NCI-H2227 (cell line): ENCODE results near the gene CSNK2B.

Source experiments
- DNase-seq: peaks from one replicate; lab custom pipeline; 2025; ENCODE audit not compliant: unreplicated experiment; lab: John Stamatoyannopoulos, UW

The CSNK2B gene

DNA sequence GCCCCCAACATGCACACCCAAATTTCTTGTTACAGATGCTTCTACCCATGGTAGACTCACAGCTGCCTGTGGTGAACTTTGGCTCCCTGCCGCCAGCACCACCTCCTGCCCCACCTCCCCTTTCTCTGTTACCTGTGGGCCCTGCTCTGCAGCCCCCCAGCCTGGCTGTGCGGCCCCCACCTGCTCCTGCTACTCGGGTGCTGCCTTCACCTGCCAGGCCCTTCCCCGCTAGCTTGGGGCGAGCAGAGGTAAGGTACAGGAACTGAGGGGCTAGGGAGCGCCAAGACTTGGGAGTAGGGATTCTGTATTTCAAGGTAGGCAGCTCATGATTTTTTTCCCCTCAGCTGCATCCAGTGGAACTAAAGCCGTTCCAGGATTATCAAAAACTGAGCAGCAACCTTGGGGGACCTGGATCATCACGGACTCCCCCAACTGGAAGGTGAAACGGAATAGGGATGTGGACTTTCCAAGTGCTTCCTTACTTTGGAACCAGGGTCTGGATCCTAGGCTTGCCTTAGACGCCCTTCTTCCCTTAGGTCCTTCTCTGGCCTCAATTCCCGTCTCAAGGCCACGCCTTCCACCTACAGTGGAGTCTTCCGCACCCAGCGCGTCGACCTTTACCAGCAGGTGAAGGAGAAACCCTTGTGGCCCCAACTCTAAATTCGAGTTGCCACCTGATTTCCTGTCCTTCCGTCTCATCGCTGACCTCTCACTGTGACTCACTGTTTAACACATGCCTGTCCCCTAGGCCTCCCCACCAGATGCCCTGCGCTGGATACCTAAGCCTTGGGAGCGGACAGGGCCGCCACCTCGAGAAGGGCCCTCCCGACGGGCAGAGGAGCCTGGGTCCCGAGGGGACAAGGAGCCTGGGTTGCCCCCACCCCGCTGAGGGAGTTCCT, 28.9 kb upstream of the CSNK2B start:
- no peak for DNase-seq

DNA sequence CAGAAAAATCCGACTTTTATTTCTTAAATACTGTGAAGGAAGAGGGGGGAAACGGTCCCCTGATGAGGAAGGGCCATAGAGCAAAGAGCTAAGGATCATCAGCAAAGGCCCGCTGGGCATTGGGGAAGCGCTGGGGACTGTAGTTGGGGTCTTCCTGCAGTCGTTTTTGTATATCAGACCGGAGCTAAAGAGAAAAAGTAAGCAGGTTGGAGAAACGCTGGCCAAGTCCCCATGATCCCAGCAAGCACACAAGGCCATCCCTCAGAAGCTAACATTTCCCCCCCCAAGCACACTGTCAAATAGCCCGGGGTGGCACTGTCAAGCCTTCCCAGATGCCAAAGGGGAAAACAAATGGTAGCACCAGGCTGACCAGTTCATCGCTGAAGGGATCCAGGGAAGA, 26.8 kb upstream of the CSNK2B start:
- DNase-seq: no peak

GRCh38 chr6:31639449-31639861, 26.4 kb upstream of the CSNK2B start:
- DNase-seq: no peak

- no peak for DNase-seq
Observed at GRCh38 chr6:31640612-31641011, 25.3 kb upstream of the CSNK2B start.

- no peak for DNase-seq
Observed at GRCh38 chr6:31641370-31641769, 24.5 kb upstream of the CSNK2B start.

GRCh38 chr6:31642798-31643570, 22.9 kb upstream of the CSNK2B start:
- no peak for DNase-seq

DNA sequence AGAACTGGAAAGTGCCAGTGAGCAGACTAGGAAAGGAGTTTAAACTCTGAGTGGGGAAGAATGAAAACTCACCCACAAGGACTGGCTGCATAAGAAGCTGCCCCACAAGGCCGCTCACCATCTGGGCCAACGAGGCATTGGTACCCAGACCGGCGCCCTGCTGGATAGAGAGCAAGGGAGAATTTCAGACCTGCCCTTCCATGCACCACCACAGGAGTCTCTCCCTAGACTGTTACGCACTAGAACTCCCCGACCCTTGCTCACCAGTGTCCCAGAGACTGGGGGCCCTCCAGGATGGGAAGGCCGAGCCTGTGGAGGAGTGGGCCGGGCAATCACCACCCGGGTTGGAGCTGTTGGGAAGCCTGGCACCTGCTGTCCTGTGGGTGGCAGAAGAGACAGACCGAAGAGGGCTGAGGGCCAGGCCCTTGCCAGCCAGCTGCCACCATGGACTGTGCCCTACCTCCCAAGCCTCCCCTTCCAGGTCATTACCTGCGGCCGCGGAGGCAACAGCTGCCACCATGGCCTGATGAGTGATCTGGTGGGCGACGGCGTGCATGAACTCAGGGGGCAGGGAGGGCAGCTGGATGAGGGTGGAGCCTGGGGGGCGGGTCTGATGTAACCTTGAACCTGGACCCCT, 21.9 kb upstream of the CSNK2B start:
- no peak for DNase-seq

- DNase-seq: no peak
Observed at GRCh38 chr6:31645325-31645724, 20.6 kb upstream of the CSNK2B start.

DNA sequence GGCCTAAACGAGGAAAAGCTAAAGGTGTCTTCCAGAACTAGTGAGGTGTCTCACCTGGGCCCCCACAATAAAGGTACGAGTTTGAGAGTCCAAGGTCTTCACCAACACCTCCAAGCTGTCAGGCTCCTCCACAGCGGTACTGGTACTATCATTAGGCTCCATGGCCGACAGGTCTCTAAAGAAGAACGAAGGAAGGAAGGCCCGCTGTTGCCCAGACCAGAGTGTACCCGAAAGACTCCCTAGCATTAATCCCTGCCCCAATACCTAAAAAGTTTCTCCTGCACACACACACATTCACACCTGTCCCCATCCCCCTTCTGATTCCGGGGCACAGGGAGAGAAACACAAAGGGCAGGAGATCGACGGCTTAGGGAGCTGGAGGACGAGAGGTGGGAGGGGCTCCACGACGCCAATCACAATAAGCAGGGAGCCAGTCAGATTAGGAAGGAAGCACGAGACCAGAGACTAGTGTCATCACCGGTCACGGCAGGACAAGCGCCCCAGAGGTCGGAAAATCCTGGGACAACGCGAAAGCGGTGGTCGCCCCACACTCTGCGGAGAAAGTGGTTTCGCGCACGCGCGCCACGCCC, 14.2 kb upstream of the CSNK2B start:
- peak; percentile 92 for DNase-seq

- peak; percentile 98 for DNase-seq
Observed at GRCh38 chr6:31652925-31653724, 12.8 kb upstream of the CSNK2B start.

- no peak for DNase-seq
Observed at GRCh38 chr6:31654574-31655348, 11.1 kb upstream of the CSNK2B start.

- DNase-seq: no peak
Observed at GRCh38 chr6:31655349-31656237, 10.3 kb upstream of the CSNK2B start, which contains the start of gene APOM. Gene APOM, plus strand, starts transcription at chr6:31655894. Its CDS starts 73 bp downstream, at chr6:31655967.

DNA sequence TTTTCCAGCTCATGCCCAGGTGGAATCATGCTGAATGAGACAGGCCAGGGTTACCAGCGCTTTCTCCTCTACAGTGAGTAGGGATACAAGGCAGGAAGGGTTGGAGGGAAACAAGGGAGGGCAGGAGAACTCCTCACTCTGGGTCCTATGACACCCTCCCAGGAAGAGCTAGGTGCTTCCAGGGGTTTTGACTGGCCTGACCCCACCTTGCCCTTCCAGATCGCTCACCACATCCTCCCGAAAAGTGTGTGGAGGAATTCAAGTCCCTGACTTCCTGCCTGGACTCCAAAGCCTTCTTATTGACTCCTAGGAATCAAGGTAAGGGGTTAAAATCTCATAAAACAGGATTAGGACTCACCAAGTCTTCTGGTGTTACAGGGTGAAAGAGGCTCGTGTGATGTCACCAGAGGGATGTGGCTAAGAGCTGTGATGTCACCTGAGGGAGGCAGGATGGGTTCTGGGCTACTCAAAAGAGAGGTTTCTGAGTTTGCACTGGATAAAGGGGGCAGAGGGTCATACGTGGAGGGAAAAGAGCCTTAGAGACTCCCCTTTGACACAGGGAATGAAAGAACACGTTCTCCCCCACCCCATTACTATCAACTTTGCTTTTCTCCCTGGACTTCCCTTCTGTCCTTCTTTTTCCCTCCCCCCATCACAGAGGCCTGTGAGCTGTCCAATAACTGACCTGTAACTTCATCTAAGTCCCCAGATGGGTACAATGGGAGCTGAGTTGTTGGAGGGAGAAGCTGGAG, 8.3 kb upstream of the CSNK2B start:
- no peak for DNase-seq

GRCh38 chr6:31658158-31658688, 7.7 kb upstream of the CSNK2B start:
- no peak for DNase-seq

- DNase-seq: no peak
Observed at GRCh38 chr6:31658983-31659648, 6.8 kb upstream of the CSNK2B start.

DNA sequence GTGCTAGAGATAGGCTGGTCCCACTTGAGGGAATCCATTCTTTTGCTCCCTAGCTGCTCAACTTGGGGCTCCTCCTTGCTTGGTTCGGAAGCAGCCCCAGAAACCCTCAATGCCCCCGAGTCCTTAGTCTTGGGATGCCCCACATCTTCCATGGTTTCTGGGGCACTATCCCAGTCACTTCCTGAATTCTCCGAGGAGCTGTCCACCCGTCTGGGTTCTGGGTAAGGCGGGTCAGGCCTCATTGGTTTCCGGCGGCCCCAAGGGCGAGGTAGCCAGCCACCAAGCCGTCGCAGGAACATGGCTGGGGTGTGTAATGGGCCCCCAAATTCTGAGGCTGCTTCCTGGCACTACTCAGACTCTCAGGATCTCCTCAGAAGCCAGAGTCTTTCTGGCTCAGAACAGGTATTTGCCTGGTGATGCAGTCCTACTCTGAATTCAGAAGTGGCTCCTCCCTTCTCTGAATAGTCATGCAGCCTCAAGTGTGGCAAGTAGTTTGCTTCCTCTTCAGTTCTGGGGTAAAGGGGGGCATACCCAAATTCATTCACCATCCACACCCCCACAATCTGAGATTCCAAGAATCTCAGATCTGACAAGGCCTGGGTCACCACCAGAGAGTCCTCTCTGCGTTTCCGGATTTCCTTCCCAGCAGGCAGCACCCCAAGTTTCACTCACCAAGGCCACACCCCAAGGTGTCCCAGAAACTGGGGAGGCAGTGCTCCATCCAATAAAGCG, 6.1 kb upstream of the CSNK2B start:
- DNase-seq: no peak
